CD14-positive monocyte (primary cell): ENCODE measurements around the gene SCNN1A. TPM values are rescaled to one million over a fixed set of nuclear protein-coding genes. Genes with fewer than 3 reads are reported as not detected.
A peak's percentile ranks its signal among the peaks of the same experiment; 100 is the strongest.

Experiments used
- DNase-seq, 3 donors: peaks; one replicate each; pipeline ENCODE4 v3.0.0-alpha.2; 2011 to 2022
- H2AFZ ChIP-seq: 2 replicates; pipeline ENCODE4 v1.6.0; 2012; ENCODE audit warnings: mild to moderate bottlenecking, low read depth, low read length, inconsistent platforms; ENCODE audit not compliant: insufficient read depth, poor library complexity, severe bottlenecking
- H3K27ac ChIP-seq, 2 donors: 1 replicate in 1 of 2; 2 replicates in 1 of 2; pipeline ENCODE4 v1.5.1; 2012 to 2013; ENCODE audit warnings: low read length in 2 of 2, control low read depth in 1 of 2, inconsistent platforms in 1 of 2, low read depth in 1 of 2, mild to moderate bottlenecking in 1 of 2
- H3K27me3 ChIP-seq, 2 donors: one replicate each; pipeline versions ENCODE4 v1.6.0 to v1.6.1; 2011 to 2013; ENCODE audit warnings: low read length in 2 of 2; ENCODE audit not compliant: control insufficient read depth in 2 of 2, insufficient read depth in 2 of 2
- H3K36me3 ChIP-seq, 2 donors: replicated peaks in 1 of 2; 1 replicate in 1 of 2; 2 replicates in 1 of 2; pipeline versions ENCODE4 v1.5.1 to v1.6.1; 2012 to 2013; ENCODE audit warnings: low read length in 2 of 2, control low read depth in 1 of 2, inconsistent platforms in 1 of 2, mild to moderate bottlenecking in 1 of 2; ENCODE audit not compliant: insufficient read depth in 2 of 2, control insufficient read depth in 1 of 2
- H3K4me1 ChIP-seq, 2 donors: 1 replicate in 1 of 2; 2 replicates in 1 of 2; pipeline versions ENCODE4 v1.5.1 to v1.6.1; 2012 to 2013; ENCODE audit warnings: low read length in 2 of 2, control low read depth in 1 of 2, inconsistent platforms in 1 of 2, mild to moderate bottlenecking in 1 of 2, moderate library complexity in 1 of 2; ENCODE audit not compliant: insufficient read depth in 2 of 2, control insufficient read depth in 1 of 2
- H3K4me2 ChIP-seq: replicated peaks from 2 replicates; pipeline ENCODE3; 2012; ENCODE audit warnings: low read length, moderate library complexity, mild to moderate bottlenecking; ENCODE audit not compliant: poor library complexity, severe bottlenecking; ENCODE audit errors: extremely low read depth
- H3K4me3 ChIP-seq, 3 experiments: fragments of 200-600 bp in 1 of 3; sonication (generic) in 1 of 3; replicated peaks in 1 of 3; 1 replicate in 2 of 3; 2 replicates in 1 of 3; pipeline ENCODE4 v1.5.1; 2011 to 2013; ENCODE audit warnings: low read length in 3 of 3, mild to moderate bottlenecking in 3 of 3, control low read depth in 2 of 3, low read depth in 2 of 3, inconsistent platforms in 1 of 3, moderate library complexity in 1 of 3
- H3K79me2 ChIP-seq: 2 replicates; pipeline ENCODE4 v1.6.0; 2012; ENCODE audit warnings: mild to moderate bottlenecking, control low read depth, inconsistent platforms, low read length, moderate library complexity; ENCODE audit not compliant: insufficient read depth
- H3K9ac ChIP-seq: 2 replicates; pipeline ENCODE4 v1.6.0; 2017; ENCODE audit warnings: low read length, mild to moderate bottlenecking; ENCODE audit not compliant: insufficient read depth, poor library complexity, severe bottlenecking
- H3K9me3 ChIP-seq, 2 donors: replicated peaks in 1 of 2; 1 replicate in 1 of 2; 2 replicates in 1 of 2; pipeline versions ENCODE4 v1.5.1 to v1.6.1; 2012 to 2013; ENCODE audit warnings: low read length in 2 of 2, control low read depth in 1 of 2; ENCODE audit not compliant: control insufficient read depth in 1 of 2, insufficient read depth in 1 of 2
- H4K20me1 ChIP-seq: 2 replicates; pipeline ENCODE4 v1.6.0; 2012; ENCODE audit warnings: mild to moderate bottlenecking, low read length, control low read depth, moderate library complexity; ENCODE audit not compliant: insufficient read depth
- H3K27ac Mint-ChIP-seq, 7 donors: one replicate each; pipeline ENCODE4 v1.8.0; 2020; ENCODE audit warnings: mild to moderate bottlenecking in 7 of 7, mixed read lengths in 7 of 7, moderate library complexity in 6 of 7, inconsistent platforms in 2 of 7
- H3K27me3 Mint-ChIP-seq, 3 donors: one replicate each; pipeline ENCODE4 v1.8.0; 2021 to 2022; ENCODE audit warnings: low read depth in 3 of 3, mild to moderate bottlenecking in 3 of 3, mixed read lengths in 3 of 3, moderate library complexity in 3 of 3, inconsistent platforms in 1 of 3
- H3K36me3 Mint-ChIP-seq, 2 donors: one replicate each; pipeline ENCODE4 v1.8.0; 2020; ENCODE audit warnings: mixed read lengths in 2 of 2, inconsistent platforms in 1 of 2, mild to moderate bottlenecking in 1 of 2
- H3K4me1 Mint-ChIP-seq: one replicate; pipeline ENCODE4 v1.8.0; 2020; ENCODE audit warnings: mild to moderate bottlenecking, mixed read lengths
- H3K4me3 Mint-ChIP-seq, 2 donors: one replicate each; pipeline ENCODE4 v1.8.0; 2020; ENCODE audit warnings: mild to moderate bottlenecking in 2 of 2, mixed read lengths in 2 of 2, moderate library complexity in 1 of 2
- H3K9me3 Mint-ChIP-seq, 7 donors: one replicate each; pipeline ENCODE4 v1.8.0; 2020 to 2022; ENCODE audit warnings: mixed read lengths in 7 of 7, mild to moderate bottlenecking in 6 of 7, moderate library complexity in 6 of 7, inconsistent platforms in 2 of 7
- CTCF ChIP-seq: fragments of 200-600 bp; IDR thresholded peaks from one replicate; pipeline ENCODE4 v1.8.0; 2022; ENCODE audit warnings: antibody characterized with exemption, mild to moderate bottlenecking
- WGBS: methylation state at CpG from one replicate; pipeline ENCODE4 v1.1.5; 2013; ENCODE audit warnings: missing lambda C conversion rate; ENCODE audit not compliant: insufficient coverage; 5-methylcytosine and 5-hydroxymethylcytosine counted together
- intact Hi-C, 2 donors: fragments of 100-400 bp; cut with micrococcal nuclease; formaldehyde crosslinking; loops; one replicate each; pipeline versions ENCODE4 v1.15.0 to v1.15.1; 2023
- polyA plus RNA-seq, 3 donors: library from polyadenylated mRNA; depleted of rRNA in 1 of 3; unstranded in 2 of 3; stranded (reverse) in 1 of 3; fragments of 300-500 nt in 2 of 3; fragments of >200 nt in 1 of 3; fragmentation: Illumina TruSeq in 2 of 3; gene quantifications; 1 replicate in 2 of 3; 2 replicates in 1 of 3; pipeline ENCODE4 v1.2.3, GENCODE V29; 2012 to 2021

Gene SCNN1A
- polyA plus RNA-seq, 3 donors, result 0.11 to 0.68 (median 0.63) TPM

GRCh38 chr12:6333566-6333965 lies 41.8 kb downstream of the SCNN1A start:
- Mint-ChIP-seq H3K27me3 (peaks cover 0 to 1% (median 0%) of the 10 kb centered on the region in 3 donors), H3K4me3 (peak overlapping the region in 1 of 2 donors; percentile 53), H3K27ac (peak overlapping the region in 2 of 7 donors; percentile 93 to 98), H3K9me3 (no peaks in the 10 kb centered on the region), H3K4me1 (peaks cover 55% of the 10 kb centered on the region), H3K36me3 (peaks cover 58 to 65% of the 10 kb centered on the region in 2 donors)
- no peak for TF ChIP-seq CTCF
- peaks cover 99% of the 10 kb centered on the region for H3K79me2 ChIP-seq
- intact Hi-C loops, result loop anchor here in 1 of 2 donors (10.0 kb wide), 1 partner anchor 201 kb away; the partner anchor contains the start of gene GAPDH
- peak overlapping the region; percentile 79 to 93 for H3K27ac ChIP-seq
- H3K4me2 ChIP-seq, result peak overlapping the region; percentile 98
- DNase-seq, result no peak
- H3K27me3 ChIP-seq, result no peaks in the 10 kb centered on the region
- H3K4me3 ChIP-seq, result peak overlapping the region in 1 of 3 experiments; percentile 90
- peaks cover 64 to 65% of the 10 kb centered on the region in 2 donors for H3K36me3 ChIP-seq
- H2AFZ ChIP-seq, result no peak overlapping the region
- peaks cover 100% of the 10 kb centered on the region for H4K20me1 ChIP-seq
- 98% methylated on average over 6 of the region's 9 CpGs for WGBS
- no peaks in the 10 kb centered on the region for H3K9me3 ChIP-seq
- no peak overlapping the region for H3K9ac ChIP-seq
- H3K4me1 ChIP-seq, result peaks cover 80 to 90% of the 10 kb centered on the region in 2 donors

GRCh38 chr12:6333029-6333428 lies 42.3 kb downstream of the SCNN1A start:
- Histone ChIP-seq H3K9me3 (no peaks in the 10 kb centered on the region), H3K27me3 (no peaks in the 10 kb centered on the region), H4K20me1 (peaks cover 100% of the 10 kb centered on the region), H3K4me2 (peak overlapping the region; percentile 98), H2AFZ (no peak overlapping the region), H3K27ac (peak overlapping the region; percentile 79 to 93), H3K4me3 (peak overlapping the region in 1 of 3 experiments; percentile 90), H3K4me1 (peaks cover 74 to 90% of the 10 kb centered on the region in 2 donors), H3K9ac (peak overlapping the region; percentile 57), H3K36me3 (peaks cover 68 to 70% of the 10 kb centered on the region in 2 donors), H3K79me2 (peaks cover 99% of the 10 kb centered on the region)
- H3K9me3 Mint-ChIP-seq, result no peaks in the 10 kb centered on the region
- peaks cover 56% of the 10 kb centered on the region for H3K4me1 Mint-ChIP-seq
- H3K27me3 Mint-ChIP-seq, result peaks cover 0 to 1% (median 0%) of the 10 kb centered on the region in 3 donors
- H3K36me3 Mint-ChIP-seq, result peaks cover 63 to 71% of the 10 kb centered on the region in 2 donors
- peak overlapping the region in 2 of 7 donors; percentile 93 to 98 for H3K27ac Mint-ChIP-seq
- WGBS, result 10% methylated on average over 2 of the region's 9 CpGs
- H3K4me3 Mint-ChIP-seq, result peak overlapping the region; percentile 34 to 68
- TF ChIP-seq CTCF, result no peak
- intact Hi-C loops, result loop anchor here in 1 of 2 donors (10.0 kb wide), 1 partner anchor 202 kb away; the partner anchor contains the start of gene GAPDH
- DNase-seq, result peak; percentile 42 to 71 (median 57)
